SK-N-SH treated with all-trans-retinoic acid at 6 μM for 48 hours (cell line): ENCODE measurements around the gene SAMD4A.

Experiments
- ATAC-seq: fragments of 200-7000 bp; cut with Tn5 transposase; 3 replicates; pipeline ENCODE4 v1.9.1; 2020; ENCODE audit warnings: mild to moderate bottlenecking, moderate library complexity
- ARNTL ChIP-seq: fragments of 450-650 bp; formaldehyde crosslinking; IDR thresholded peaks from 2 replicates; pipeline ENCODE4 v1.5.0; 2020; ENCODE audit warnings: low read depth, mild to moderate bottlenecking, moderate library complexity, borderline replicate concordance
- CREB5 ChIP-seq: fragments of 250-450 bp; sonication (Bioruptor Pico); IDR thresholded peaks from 2 replicates; pipeline ENCODE4 v1.5.1; 2020; ENCODE audit warnings: low read depth, mild to moderate bottlenecking, moderate library complexity
- CSDC2 ChIP-seq: fragments of 250-450 bp; sonication (Bioruptor Pico); IDR thresholded peaks from 2 replicates; pipeline ENCODE4 v1.5.0; 2020; ENCODE audit warnings: mild to moderate bottlenecking, moderate library complexity
- CSRNP3 ChIP-seq: fragments of 250-450 bp; sonication (Bioruptor Pico); IDR thresholded peaks from 2 replicates; pipeline ENCODE4 v1.5.1; 2021; ENCODE audit warnings: mild to moderate bottlenecking, moderate library complexity
- ESRRG ChIP-seq: fragments of 250-450 bp; sonication (Bioruptor Pico); IDR thresholded peaks from 2 replicates; pipeline ENCODE4 v1.6.1; 2021; ENCODE audit warnings: mild to moderate bottlenecking
- GLIS3 ChIP-seq: fragments of 250-450 bp; sonication (Bioruptor Pico); IDR thresholded peaks from 2 replicates; pipeline ENCODE4 v1.5.0; 2020; ENCODE audit warnings: mild to moderate bottlenecking, moderate library complexity
- ISL1 ChIP-seq: fragments of 250-450 bp; sonication (Bioruptor Pico); IDR thresholded peaks from 2 replicates; pipeline ENCODE4 v2.1.2; 2022; ENCODE audit warnings: mild to moderate bottlenecking, moderate library complexity
- OSR1 ChIP-seq: fragments of 250-450 bp; sonication (Bioruptor Pico); IDR thresholded peaks from 2 replicates; pipeline ENCODE4 v1.8.0; 2022; ENCODE audit warnings: moderate library complexity, mild to moderate bottlenecking, inconsistent platforms
- PATZ1 ChIP-seq: fragments of 250-450 bp; sonication (Bioruptor Pico); IDR thresholded peaks from 2 replicates; pipeline ENCODE4 v1.8.0; 2020; ENCODE audit warnings: mild to moderate bottlenecking, moderate library complexity, borderline replicate concordance
- POU6F1 ChIP-seq: fragments of 250-450 bp; sonication (Bioruptor Pico); IDR thresholded peaks from 2 replicates; pipeline ENCODE4 v1.8.0; 2021; ENCODE audit warnings: low read depth, mild to moderate bottlenecking, moderate library complexity, borderline replicate concordance
- PPARA ChIP-seq: fragments of 250-450 bp; sonication (Bioruptor Pico); IDR thresholded peaks from 2 replicates; pipeline ENCODE4 v1.5.0; 2020; ENCODE audit warnings: mild to moderate bottlenecking, borderline replicate concordance
- RARB ChIP-seq: fragments of 250-450 bp; sonication (Bioruptor Pico); IDR thresholded peaks from 2 replicates; pipeline ENCODE4 v1.8.0; 2021; ENCODE audit warnings: mild to moderate bottlenecking, moderate library complexity
- SNAI2 ChIP-seq: fragments of 250-450 bp; sonication (Bioruptor Pico); IDR thresholded peaks from 2 replicates; pipeline ENCODE4 v1.5.0; 2020; ENCODE audit warnings: mild to moderate bottlenecking, moderate library complexity
- TCF4 ChIP-seq: fragments of 250-450 bp; sonication (Bioruptor Pico); IDR thresholded peaks from 2 replicates; pipeline ENCODE4 v1.8.0; 2021; ENCODE audit warnings: mild to moderate bottlenecking, moderate library complexity, borderline replicate concordance
- TSHZ2 ChIP-seq: fragments of 250-450 bp; sonication (Bioruptor Pico); IDR thresholded peaks from 2 replicates; pipeline ENCODE4 v1.5.0; 2020; ENCODE audit warnings: mild to moderate bottlenecking, moderate library complexity
- ZC3H10 ChIP-seq: fragments of 250-450 bp; sonication (Bioruptor Pico); IDR thresholded peaks from 2 replicates; pipeline ENCODE4 v1.5.1; 2021; ENCODE audit warnings: mild to moderate bottlenecking, moderate library complexity
- ZFP3 ChIP-seq: fragments of 250-450 bp; sonication (Bioruptor Pico); IDR thresholded peaks from 2 replicates; pipeline ENCODE4 v1.5.0; 2020; ENCODE audit warnings: mild to moderate bottlenecking, moderate library complexity
- ZFP30 ChIP-seq: fragments of 450-650 bp; formaldehyde crosslinking; IDR thresholded peaks from 2 replicates; pipeline ENCODE4 v1.5.0; 2022; ENCODE audit warnings: mild to moderate bottlenecking, moderate library complexity
- ZNF565 ChIP-seq: fragments of 450-650 bp; formaldehyde crosslinking; conservative IDR thresholded peaks from 2 replicates; pipeline ENCODE4 v1.5.0; 2020; ENCODE audit warnings: low read depth, mild to moderate bottlenecking, moderate library complexity
- ZNF70 ChIP-seq: fragments of 450-650 bp; formaldehyde crosslinking; IDR thresholded peaks from 2 replicates; pipeline ENCODE4 v1.5.0; 2020; ENCODE audit warnings: mild to moderate bottlenecking, moderate library complexity
- ZNF8 ChIP-seq: fragments of 450-650 bp; formaldehyde crosslinking; IDR thresholded peaks from 2 replicates; pipeline ENCODE4 v1.5.0; 2020; ENCODE audit warnings: mild to moderate bottlenecking, moderate library complexity

SAMD4A gene

GRCh38 chr14:54637270-54638134, 70.6 kb downstream of the SAMD4A start:
- ATAC-seq, result peak; percentile 71
- TF ChIP-seq ZC3H10 (CRISPR knock-in tag) (no peak), TCF4 (no peak), ZFP3 (CRISPR knock-in tag) (no peak), PPARA (CRISPR knock-in tag) (no peak), RARB (CRISPR knock-in tag) (no peak), CREB5 (CRISPR knock-in tag) (no peak)

- no peak for TF ChIP-seq ARNTL
- no peak for TF ChIP-seq ZFP30
- no peak for TF ChIP-seq ZNF70
- TF ChIP-seq PATZ1, result no peak
- no peak for TF ChIP-seq TSHZ2 (CRISPR knock-in tag)
- TF ChIP-seq SNAI2, result no peak
- no peak for TF ChIP-seq ZC3H10 (CRISPR knock-in tag)
- TF ChIP-seq POU6F1, result no peak
- no peak for TF ChIP-seq ESRRG
- no peak for TF ChIP-seq OSR1 (CRISPR knock-in tag)
- no peak for TF ChIP-seq ISL1
- TF ChIP-seq RARB (CRISPR knock-in tag), result no peak
- no peak for TF ChIP-seq ZFP3 (CRISPR knock-in tag)
- TF ChIP-seq ZNF565 (CRISPR knock-in tag), result no peak
- no peak for TF ChIP-seq ZNF8 (CRISPR knock-in tag)
- ATAC-seq, result peak; percentile 69
Measured at GRCh38 chr14:54638135-54638446, 71.2 kb downstream of the SAMD4A start.

- no peak for ATAC-seq
- no peak for TF ChIP-seq ESRRG
- TF ChIP-seq PATZ1, result no peak
- no peak for TF ChIP-seq CSRNP3 (CRISPR knock-in tag)
- TF ChIP-seq PPARA (CRISPR knock-in tag), result no peak
- TF ChIP-seq ARNTL, result no peak
- no peak for TF ChIP-seq RARB (CRISPR knock-in tag)
- TF ChIP-seq GLIS3 (CRISPR knock-in tag), result no peak
- TF ChIP-seq ZNF565 (CRISPR knock-in tag), result no peak
- no peak for TF ChIP-seq CSDC2 (CRISPR knock-in tag)
Measured at GRCh38 chr14:54639611-54640010, 72.7 kb downstream of the SAMD4A start.
